ENCODE measurements around the gene SIAE.

- TF ChIP-seq CTCF (IDR thresholded peaks at IDR 0.05; ENCODE audit: control extremely low read depth in 1 of 3, insufficient read depth in 1 of 3, low read depth in 1 of 3, low read length in 3 of 3) (no peak), NANOG (IDR thresholded peaks at IDR 0.05; ENCODE audit: insufficient read depth, low read depth, low read length, poor library complexity, severe bottlenecking) (no peak), POLR2AphosphoS5 (IDR thresholded peaks at IDR 0.05; ENCODE audit: low read depth, low read length) (no peak), GTF2F1 (IDR thresholded peaks at IDR 0.05; ENCODE audit: borderline replicate concordance, low read depth, low read length) (no peak), ATF3 (IDR thresholded peaks at IDR 0.05; ENCODE audit: insufficient read depth, low read depth, low read length) (no peak), ASH2L (IDR thresholded peaks at IDR 0.05; ENCODE audit: low read length) (no peak), EZH2 (IDR thresholded peaks at IDR 0.05; ENCODE audit: low read depth, low read length, severe bottlenecking) (no peak), POLR2A (IDR thresholded peaks at IDR 0.05; ENCODE audit: control extremely low read depth in 1 of 2, low read depth in 2 of 2, low read length in 2 of 2) (no peak), HDAC6 (IDR thresholded peaks at IDR 0.05; ENCODE audit: low read depth, low read length) (no peak), CREB1 (IDR thresholded peaks at IDR 0.05) (no peak), HDAC2 (IDR thresholded peaks at IDR 0.05; ENCODE audit: borderline replicate concordance in 1 of 2, low read depth in 2 of 2, low read length in 2 of 2) (no peak), GABPA (IDR thresholded peaks at IDR 0.05; ENCODE audit: borderline replicate concordance, insufficient read depth, low read length) (no peak), ZNF274 (IDR thresholded peaks at IDR 0.05; ENCODE audit: borderline replicate concordance, extremely low read depth, low read length) (no peak), CHD2 (IDR thresholded peaks at IDR 0.05; ENCODE audit: low read length) (no peak)
These were observed 43.9 kb upstream of the SIAE start for GRCh38 chr11:124717421-124717785.
